Left colon (tissue), 2 donors: ENCODE results near the gene ZNF556. TPM values are rescaled to one million over a fixed set of nuclear protein-coding genes. Genes with fewer than 3 reads are reported as not detected.

ENCODE experiments used
- ATAC-seq: fragments of 200-7000 bp; cut with Tn5 transposase; one replicate; pipeline ENCODE4 v1.9.1; 2020; ENCODE audit warnings: mild to moderate bottlenecking, moderate library complexity
- DNase-seq, 2 donors: peaks; one replicate each; pipeline ENCODE4 v3.0.0-alpha.2; 2020
- intact Hi-C, 2 donors: fragments of 100-400 bp; cut with DNase I in 1 of 2; cut with micrococcal nuclease in 1 of 2; formaldehyde crosslinking; loops; one replicate each; pipeline versions ENCODE4 v1.11.2 to v1.14.0; 2022; cut with DNase I, micrococcal nuclease
- long read RNA-seq: library from polyadenylated mRNA; unstranded; transcript quantifications from one replicate; pipeline ENCODE4 v2.0.0, GENCODE V29; 2021
- total RNA-seq, 2 donors: library from RNA; stranded (reverse); fragmentation: NEBNext Ultra II Directional; extraction: Animal tissue kit (Norgen Biotek cat#: 25700); gene quantifications; one replicate each; pipeline ENCODE4 v1.2.1, GENCODE V29; 2021
- donor health status: DM: no; HTN: no; CAD: no.
- donor health status: DM: yes; HTN: yes; CAD: no.

The ZNF556 gene
- under 1 TPM in 1 of 2 donors, not detected in 1; 0.12 TPM for total RNA-seq
- long read RNA-seq = 0 reads

- ATAC-seq = no peak
- DNase-seq = no peak
- intact Hi-C loops = no loop called here
These were observed at the start of gene ZNF556 for GRCh38 chr19:2867025-2867991. Gene ZNF556, plus strand, starts transcription at chr19:2867335. Its CDS starts 87 bp downstream, at chr19:2867422.

- ATAC-seq (peak; percentile 96), DNase-seq (peak; percentile 96 to 99)
- intact Hi-C loops = no loop called here
These were observed 47.5 kb upstream of the ZNF556 start, which contains the start of gene ZNF554 for GRCh38 chr19:2819540-2820111. Gene ZNF554, plus strand, starts transcription at chr19:2819868. Its CDS starts 204 bp downstream, at chr19:2820072.

- DNase-seq (peak in 1 of 2 donors; percentile 26), ATAC-seq (peak; percentile 15)
- intact Hi-C loops = no loop called here
These were observed 46.9 kb upstream of the ZNF556 start for GRCh38 chr19:2820112-2820702.

- intact Hi-C loops = no loop called here
- no peak for ATAC-seq
- no peak for DNase-seq
These were observed 44.3 kb upstream of the ZNF556 start for GRCh38 chr19:2822846-2823245.

- no peak for ATAC-seq
- no peak for DNase-seq
- intact Hi-C loops = no loop called here
These were observed 43.5 kb upstream of the ZNF556 start for GRCh38 chr19:2823646-2824045.

GRCh38 chr19:2824129-2824528 lies 43.0 kb upstream of the ZNF556 start:
- intact Hi-C loops = no loop called here
- ATAC-seq (no peak), DNase-seq (no peak)

- intact Hi-C loops = no loop called here
- ATAC-seq (no peak), DNase-seq (no peak)
These were observed 40.1 kb upstream of the ZNF556 start for GRCh38 chr19:2827022-2827421.

GRCh38 chr19:2827840-2828489 lies 39.2 kb upstream of the ZNF556 start:
- ATAC-seq (no peak), DNase-seq (no peak)
- intact Hi-C loops = no loop called here

- ATAC-seq (no peak), DNase-seq (no peak)
- intact Hi-C loops = no loop called here
These were observed 32.8 kb upstream of the ZNF556 start for GRCh38 chr19:2834294-2834871.

- DNase-seq (no peak), ATAC-seq (no peak)
- intact Hi-C loops = no loop called here
These were observed 29.7 kb upstream of the ZNF556 start for GRCh38 chr19:2837430-2837829.

- intact Hi-C loops = no loop called here
- peak; percentile 99 for DNase-seq
- peak; percentile 94 for ATAC-seq
These were observed 26.0 kb upstream of the ZNF556 start, which contains the start of gene ZNF555 for GRCh38 chr19:2840794-2841791. Gene ZNF555, plus strand, starts transcription at chr19:2841475. Its CDS starts 98 bp downstream, at chr19:2841573.

GRCh38 chr19:2841855-2842574 lies 25.1 kb upstream of the ZNF556 start:
- intact Hi-C loops = no loop called here
- peak; percentile 15 for ATAC-seq
- DNase-seq = peak in 1 of 2 donors; percentile 29

- intact Hi-C loops = no loop called here
- no peak for DNase-seq
- no peak for ATAC-seq
These were observed 22.0 kb upstream of the ZNF556 start for GRCh38 chr19:2845107-2845506.

- no peak for DNase-seq
These were observed 20.8 kb upstream of the ZNF556 start for GRCh38 chr19:2846180-2846894.

GRCh38 chr19:2847507-2847906 lies 19.6 kb upstream of the ZNF556 start:
- intact Hi-C loops = no loop called here
- ATAC-seq = no peak
- DNase-seq = no peak

More at GRCh38 chr19:2846180-2846894, 20.8 kb upstream of the ZNF556 start:
- no peak for ATAC-seq
- intact Hi-C loops = no loop called here

GRCh38 chr19:2848616-2849015 lies 18.5 kb upstream of the ZNF556 start:
- DNase-seq (no peak), ATAC-seq (no peak)
- intact Hi-C loops = no loop called here
